GM18909 (cell line): ENCODE data around the gene APEX1.

Source experiments
- ATAC-seq: cut with Tn5 transposase; IDR thresholded peaks from one replicate; pipeline ENCODE4 v1.9.1; 2021; ENCODE audit warnings: mild to moderate bottlenecking; ENCODE audit not compliant: unreplicated experiment, poor library complexity

APEX1 gene

DNA sequence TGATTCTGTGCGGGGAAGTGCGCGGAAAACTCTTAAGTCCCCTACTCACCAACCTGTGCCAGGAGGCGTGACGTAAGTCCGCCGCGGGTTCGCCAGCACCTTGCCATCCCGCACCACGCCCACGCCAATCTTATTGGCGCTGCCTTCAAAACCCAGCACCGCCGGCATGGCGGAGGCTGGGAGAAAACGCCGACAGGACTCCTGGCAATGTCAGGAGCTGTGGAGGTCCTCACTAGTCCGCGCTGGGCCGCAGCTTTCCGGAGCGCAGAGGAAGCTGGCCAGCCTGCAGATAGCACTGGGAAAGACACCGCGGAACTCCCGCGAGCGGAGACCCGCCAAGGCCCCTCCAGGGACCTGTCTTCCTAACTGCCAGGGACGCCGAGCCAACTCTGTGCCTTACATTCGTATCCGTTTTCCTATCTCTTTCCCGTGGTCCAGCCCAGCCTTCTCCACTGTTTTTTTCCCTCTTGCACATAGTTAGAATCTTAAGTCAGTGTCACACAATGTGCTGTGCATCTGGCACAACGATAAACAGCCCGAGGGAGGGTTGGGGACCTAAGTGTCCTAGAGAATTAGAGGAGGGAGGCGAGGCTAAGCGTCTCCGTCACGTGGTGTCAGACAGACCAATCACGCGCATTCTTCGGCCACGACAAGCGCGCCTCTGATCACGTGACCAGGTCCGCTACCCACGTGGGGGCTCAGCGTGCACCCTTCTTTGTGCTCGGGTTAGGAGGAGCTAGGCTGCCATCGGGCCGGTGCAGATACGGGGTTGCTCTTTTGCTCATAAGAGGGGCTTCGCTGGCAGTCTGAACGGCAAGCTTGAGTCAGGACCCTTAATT, at the start of gene APEX1, which contains the start of gene OSGEP:
TSS of gene APEX1 (plus strand) at position 711 of the 839 bp plus-strand sequence. CDS start 420 bp downstream, outside the sequence.
TSS of gene OSGEP (minus strand) at position 297 of the 839 bp plus-strand sequence. CDS start at position 168, 129 bp downstream.
- ATAC-seq: peak; percentile 86

DNA sequence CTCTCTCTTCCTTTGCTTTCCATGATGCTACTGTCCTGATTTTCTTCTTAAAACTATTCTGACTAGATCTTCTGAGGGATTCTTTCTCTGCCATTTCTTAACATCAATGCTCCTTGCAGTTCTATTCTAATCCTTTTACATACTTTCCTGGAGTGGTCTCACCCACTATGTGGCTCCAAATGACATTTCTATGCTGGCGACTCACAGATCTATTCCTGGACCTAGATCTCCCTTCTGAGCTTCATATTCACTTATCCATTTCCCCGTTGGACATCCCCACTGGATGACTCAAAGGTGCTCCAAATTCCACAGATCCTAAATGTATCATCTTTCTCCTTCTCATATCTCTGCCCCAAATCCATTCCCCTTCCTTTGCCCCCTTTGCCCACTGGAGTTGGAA, 45.8 kb upstream of the APEX1 start:
- ATAC-seq: no peak

DNA sequence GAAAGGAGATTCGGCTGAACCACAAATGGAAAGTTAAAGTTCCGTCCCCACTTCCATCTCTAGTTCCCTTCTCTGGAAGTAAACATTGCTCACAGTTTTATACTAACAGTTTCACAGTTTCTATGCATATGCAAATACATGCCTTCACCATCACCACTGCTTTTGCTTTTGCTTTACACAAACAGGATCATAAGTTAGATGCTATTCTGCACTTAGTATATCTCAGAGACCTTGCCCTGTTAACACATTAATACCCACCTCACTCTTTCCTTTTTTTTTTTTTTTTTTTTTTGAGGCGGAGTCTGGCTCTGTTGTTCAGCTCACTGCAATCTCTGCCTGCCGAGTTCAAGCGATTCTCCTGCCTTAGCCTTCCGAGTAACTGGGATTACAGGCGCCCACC, 42.6 kb upstream of the APEX1 start:
- ATAC-seq: peak; percentile 70

DNA sequence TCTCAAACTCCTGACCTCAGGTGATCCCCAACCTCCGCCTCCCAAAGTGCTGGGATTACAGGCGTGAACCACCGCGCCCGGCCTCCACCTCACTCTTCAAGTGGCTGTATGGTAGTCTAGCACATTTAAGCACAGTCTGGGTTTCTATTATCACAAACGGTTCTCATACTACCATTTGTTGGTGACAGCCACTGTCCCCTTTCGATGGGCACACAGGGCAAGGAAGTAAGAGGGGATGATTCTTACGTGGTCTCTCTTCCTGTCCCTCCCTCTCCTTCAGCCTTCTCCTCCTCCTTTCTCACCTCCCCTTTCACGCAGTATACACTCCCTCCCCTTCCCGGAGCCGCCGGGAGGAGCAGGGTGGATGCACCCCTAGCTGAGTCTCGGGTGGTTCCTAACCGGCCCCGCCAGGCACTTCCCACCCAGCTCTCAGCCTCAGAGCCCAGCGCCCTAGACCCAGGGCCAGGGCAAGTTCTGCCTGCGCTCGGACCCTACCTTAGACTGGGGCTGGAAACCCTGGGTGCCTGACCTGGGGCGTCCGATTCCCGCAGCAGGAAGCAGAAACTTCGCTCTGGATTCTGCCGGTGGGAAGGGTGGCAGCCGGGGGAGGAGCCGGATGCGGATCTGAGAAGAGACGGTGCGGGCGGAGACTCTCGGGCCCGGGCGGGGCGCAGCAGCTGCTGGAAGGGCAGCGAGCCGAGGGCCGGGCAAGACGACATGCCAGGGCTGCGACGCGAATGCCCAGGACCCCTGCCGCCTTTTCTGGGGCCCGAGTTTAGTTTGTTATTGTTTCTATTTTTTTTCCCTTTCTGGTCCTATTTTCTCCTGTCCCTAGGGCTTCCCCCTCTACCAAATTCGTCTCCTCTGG, 41.9 kb upstream of the APEX1 start, which contains the start of gene TEP1:
TSS of gene TEP1 (minus strand) at position 626 of the 868 bp plus-strand sequence. CDS start 5,062 bp downstream, outside the sequence.
- ATAC-seq: peak; percentile 79

DNA sequence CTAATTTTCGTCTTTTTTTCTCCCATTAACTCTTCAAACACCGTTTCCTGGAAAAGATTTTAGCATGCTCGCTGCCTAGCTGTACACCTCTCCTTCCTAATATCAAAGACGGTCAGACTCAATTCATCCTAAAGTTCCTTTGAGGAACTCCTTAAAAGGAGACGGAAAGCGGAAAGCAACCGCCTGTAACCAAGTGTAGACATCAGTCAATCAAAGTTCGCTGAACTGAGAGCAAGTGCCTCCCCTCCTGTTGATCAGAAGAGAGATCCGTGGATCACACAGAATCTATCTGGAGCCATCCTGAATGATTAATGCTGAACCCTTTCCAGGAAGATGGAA, 41.3 kb upstream of the APEX1 start:
- ATAC-seq: peak; percentile 48

DNA sequence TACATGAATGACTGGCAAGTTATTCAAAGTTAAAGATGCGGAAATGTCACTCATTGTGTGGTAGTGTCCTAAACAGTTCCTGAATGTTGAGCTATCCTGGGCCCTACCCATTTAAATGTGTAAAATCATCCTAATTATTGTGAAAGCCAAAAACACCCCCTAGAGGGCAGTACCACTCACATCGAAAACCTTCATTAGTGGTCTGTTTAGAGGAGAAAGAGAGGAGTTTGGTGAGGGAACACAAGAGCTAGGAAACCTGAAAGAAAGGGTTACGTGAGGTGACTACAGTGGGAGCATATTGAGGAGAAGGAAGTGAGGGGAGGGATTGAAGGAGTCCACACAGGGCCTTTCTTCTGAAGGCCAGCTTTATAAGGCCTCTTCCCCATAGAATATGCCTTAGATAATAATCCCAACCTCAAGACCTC, 39.2 kb upstream of the APEX1 start:
- peak; percentile 39 for ATAC-seq

DNA sequence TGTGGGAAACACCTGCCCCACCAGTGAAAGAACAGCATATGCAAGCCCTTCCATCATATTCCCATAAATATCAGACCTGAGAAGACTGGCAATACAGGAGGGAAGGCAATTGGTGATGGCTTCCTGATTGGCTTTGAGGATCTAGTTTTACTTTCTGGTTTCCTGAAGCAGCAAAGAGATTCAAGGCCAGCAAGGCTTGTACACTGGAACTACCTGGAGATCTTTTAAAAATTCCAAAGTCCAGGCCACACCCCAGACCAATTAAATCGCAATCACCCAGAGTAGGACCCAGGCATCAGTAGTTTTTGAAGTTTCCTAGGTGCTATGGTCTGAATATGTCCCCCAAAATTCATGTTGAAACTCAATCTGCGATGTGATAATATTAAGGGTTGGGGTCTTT, 38.8 kb upstream of the APEX1 start:
- ATAC-seq: no peak

DNA sequence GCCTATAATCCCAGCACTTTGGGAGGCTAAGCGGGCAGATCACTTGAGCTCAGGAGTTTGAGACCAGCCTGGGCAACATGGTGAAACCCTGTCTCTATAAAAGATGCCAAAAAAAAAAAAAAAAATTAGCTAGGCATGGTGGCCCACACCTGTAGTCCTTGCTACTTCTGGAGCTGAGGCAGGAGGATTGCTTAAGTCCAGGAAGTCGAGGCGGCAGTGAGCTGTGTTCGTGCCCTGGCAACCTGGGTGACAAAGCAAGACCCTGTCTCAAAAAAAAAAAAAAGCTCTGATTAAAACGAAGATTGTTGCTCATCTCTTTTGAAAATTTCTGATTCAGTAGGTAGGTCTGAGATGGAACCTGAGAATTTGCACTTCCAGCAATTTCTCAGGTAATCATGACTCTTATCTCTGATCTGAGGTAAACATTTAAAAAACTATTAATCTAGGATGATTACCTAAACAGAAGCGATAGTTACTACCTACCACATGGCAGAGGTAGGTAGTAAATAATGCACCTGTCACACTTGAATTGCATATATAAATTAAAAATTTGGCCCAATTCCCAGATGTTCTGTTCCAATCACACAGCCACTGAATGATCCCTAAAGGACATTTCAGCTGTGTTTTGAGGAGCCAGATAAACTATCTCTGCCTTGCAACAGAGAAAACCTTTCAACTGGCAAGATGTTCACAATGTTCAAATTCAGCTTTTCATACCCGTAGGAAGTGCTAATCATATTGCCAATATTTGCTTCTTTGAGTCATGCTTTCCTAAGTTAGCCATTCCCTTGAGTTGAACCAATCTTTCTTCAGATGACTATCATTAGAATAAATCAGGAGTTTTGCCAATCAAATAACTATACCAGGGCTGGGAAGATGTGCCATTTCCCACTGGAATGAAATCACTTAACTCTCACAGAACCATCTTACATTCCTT, 37.5 kb upstream of the APEX1 start:
- no peak for ATAC-seq

DNA sequence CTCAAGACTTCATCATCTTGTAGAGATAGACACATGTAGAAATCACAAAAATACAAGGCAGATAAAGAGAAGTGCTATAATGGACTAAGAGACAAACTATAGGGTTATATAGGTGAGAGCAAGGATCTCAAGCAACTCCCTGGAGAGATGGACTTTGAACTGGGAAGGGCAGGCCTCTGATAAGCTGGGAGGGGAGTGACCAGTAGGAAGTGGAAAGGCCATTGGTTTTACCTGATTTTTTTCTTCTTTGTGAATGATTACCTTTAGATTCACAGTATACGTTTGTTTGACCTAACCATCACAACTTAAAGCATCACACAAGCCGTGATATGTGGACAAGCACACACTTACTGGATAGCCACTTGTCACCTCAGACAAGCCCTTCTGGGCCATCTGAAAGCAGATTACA, 36.5 kb upstream of the APEX1 start:
- no peak for ATAC-seq

DNA sequence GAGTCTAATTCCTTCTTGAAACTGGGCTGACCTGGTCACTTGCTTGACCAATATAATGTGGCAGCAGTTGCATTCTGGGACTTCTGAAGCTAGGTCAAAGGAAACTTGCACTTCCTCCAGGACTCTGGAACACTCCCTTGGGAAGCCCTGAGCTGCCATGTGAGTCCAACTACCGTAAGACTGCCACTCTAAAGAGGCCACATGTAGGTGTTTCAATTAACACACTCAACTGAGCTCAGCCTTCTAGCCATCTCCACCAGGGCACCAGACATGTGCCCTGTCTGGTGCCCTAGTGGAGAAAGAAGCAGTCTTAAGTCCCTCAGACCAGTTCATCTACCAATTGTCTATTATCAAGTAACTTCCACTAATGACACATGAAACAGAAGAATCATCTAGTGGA, 35.6 kb upstream of the APEX1 start:
- ATAC-seq: no peak

DNA sequence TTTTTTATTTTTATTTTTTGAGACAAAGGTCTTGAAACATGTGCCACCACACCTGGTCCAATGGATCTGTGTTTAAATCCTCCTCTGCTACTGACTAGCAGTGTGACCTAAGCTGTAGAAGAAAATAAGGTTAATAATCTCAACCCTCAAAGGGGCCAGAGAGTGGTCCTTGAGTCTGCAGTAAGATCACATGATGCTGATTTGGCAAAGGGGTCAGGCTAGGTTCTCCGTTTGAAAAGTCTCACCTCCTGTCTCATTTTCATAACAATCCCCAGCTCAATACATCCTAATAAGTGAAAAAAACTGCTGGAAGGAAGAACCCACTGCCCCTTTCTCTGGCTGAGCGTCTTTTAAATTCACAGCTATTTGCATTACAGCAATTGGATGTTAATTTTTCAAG, 33.8 kb upstream of the APEX1 start:
- ATAC-seq: no peak

DNA sequence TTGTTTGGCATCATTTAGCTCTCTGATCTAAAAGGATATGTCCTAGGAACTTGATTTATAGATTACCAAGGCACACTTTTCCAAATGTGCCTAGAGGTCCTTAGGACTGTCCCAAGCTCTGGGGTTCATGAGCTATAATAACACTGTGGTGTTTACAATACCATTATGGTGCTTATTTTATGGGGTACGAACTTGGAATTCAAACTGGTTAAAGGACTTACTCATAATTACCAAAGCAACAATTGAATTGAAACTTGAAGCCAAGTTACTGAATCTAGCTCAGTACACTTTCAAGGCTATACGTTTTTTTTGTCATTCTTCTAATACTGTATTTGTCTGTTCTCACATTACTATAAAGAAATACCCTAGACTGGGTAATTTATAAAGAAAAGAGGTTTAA, 32.1 kb upstream of the APEX1 start:
- ATAC-seq: no peak

DNA sequence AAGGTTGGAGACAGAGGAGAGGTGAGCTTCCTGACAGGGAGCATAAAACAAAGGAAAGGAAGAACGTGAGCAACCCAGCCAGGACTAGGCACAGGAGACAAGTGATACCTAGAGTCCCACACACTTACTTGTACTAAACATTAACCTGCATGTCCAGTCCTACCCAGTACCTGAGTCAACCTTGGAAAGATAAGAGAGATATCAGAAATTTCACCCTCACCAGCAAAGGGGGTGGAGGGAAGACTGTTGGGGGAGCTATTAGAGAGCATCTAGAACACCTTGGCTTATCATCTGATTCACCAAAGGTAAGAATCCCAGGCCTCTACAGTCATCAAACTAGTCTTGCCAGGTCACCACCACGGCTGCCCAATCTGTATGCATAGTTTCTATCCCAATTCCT, 30.2 kb upstream of the APEX1 start:
- no peak for ATAC-seq

DNA sequence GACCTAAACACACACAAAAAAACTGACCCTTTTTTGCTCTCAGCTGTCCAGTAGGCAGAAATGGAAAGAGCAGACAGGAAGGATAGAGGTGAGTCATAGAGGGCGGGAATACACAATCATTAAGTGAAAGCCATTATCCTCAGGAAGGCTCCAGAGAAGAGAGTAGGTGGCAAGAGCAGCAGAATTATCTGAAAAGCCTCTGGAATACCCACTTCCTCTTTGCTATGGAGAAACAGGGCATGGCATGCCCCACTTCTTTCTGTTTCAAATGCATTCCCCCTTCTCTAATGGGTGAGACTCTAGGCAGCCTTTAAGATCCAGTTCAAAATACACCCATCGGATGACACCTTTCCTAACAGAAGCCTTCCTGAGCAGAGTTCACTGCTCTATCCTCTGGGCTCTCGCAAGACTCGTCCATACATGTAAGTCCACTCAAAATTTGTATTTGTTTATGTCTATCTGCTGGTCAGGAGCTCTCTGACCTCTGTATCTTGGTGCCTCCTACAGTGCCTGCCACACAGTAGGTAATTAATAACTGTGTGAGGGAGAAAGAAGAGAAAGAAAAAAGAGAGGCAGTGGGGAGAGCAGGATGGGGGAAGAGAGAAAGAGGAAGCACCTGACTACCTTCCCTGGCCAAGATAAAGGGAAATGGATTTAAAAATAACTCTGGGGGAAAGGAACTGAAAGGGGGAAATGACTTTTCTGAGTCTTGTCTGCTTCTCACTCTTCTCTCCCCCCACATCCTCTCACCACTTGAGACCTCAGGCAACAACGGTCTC, 27.6 kb upstream of the APEX1 start:
- peak; percentile 79 for ATAC-seq

DNA sequence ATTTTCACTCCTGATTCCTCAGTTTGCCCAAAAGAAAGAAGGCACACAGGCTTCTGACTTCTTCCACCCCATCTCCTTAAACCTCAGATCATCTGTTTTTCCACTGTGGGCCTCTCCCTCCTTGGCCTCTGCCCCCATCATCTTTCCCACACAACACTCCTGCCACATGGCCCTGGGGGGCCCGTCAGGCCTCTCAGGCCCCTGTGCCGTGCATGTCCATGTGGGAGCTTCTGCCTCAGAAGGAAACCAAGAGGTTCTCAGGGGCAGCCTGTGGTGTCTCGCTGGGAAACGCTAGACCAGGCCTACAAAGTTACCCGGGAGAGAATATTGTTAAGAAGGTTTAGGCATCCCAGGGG, 27.0 kb upstream of the APEX1 start:
- ATAC-seq: peak; percentile 36

DNA sequence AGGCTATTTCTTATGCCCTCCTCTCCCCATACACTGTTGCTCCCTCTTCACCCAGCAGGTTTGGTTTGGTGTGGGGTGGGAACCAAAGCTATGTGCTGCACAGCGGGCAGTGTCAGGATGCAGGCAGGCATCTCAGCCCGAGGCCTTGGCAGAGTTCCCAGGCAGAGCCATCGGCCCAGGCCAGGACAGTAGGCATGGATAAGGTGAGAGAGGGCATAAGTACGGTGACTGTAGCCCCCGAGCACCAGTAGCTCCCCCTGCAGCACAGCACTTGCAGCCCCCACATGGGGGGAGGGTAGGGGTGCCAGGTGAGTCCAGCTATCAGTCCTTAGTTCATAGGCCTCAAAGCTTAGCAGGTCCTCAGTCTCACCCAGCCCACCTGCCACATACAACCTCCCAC, 26.2 kb upstream of the APEX1 start:
- ATAC-seq: no peak

DNA sequence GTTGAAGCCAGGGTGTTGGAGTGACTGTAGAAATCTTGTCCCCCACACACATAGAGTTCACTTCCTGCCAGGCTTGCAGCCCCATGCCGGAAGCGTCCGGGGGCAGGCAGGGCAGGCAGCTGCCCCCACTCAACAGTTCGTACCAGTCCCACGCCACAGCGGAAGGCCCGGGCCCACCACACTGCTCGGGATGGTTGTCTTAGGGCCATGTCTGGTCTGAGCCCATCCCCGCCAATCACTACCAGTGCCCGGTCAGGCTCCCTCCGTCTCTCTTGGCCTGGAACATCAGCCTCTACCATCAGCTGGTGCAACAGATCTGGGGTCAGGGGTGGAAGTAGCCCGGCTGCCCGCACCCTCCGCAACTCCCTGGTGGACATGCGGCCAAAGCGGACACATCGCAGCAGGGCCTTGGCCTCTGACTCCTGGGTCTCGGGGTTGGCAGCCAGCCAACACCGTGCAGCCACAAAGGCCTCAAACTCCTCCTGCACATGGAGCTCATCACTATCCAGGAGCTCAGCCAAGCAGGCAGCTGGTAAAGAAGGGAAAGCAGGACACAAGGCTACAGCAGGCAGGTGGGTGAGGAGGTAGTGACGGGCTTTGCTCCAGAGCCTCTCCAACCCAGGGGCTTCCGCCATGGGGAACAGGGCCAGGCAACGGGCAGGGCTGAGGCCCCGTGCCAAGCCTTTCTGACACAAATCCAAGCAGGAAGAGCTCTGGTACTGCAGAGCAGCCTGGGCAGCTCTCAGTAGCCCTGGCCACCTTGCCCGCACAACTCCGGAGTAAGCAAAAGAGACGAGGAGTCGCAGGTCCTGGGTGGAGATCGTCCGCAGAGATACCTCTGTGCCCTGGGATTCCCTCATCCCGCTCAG, 25.0 kb upstream of the APEX1 start:
- ATAC-seq: no peak
